RWPE1 (cell line): ENCODE measurements around the gene IRAK3.

Experiments
- CTCF ChIA-PET: fragments of 350-600 bp; sonication (Branson Sonifier 250); formaldehyde crosslinking; extraction: SDS; loops from one replicate; lab custom pipeline; 2021; lab: Yijun Ruan, JAX
- POLR2A ChIA-PET: fragments of 400-600 bp; formaldehyde crosslinking; extraction: SDS; loops from one replicate; lab custom pipeline; 2020; ENCODE audit warnings: antibody characterized with exemption; ENCODE audit not compliant: low non-redundant PET; lab: Yijun Ruan, JAX
- DNase-seq: peaks from one replicate; pipeline ENCODE4 v3.0.0; 2012; ENCODE audit warnings: low spot score
- H3K27ac ChIP-seq: fragments of 450-650 bp; 2 replicates; pipeline ENCODE4 v1.5.1; 2017
- CTCF ChIP-seq: fragments of 450-650 bp; conservative IDR thresholded peaks from 2 replicates; pipeline ENCODE4 v1.5.1; 2017; ENCODE audit warnings: low read depth, mild to moderate bottlenecking

IRAK3 gene

DNA sequence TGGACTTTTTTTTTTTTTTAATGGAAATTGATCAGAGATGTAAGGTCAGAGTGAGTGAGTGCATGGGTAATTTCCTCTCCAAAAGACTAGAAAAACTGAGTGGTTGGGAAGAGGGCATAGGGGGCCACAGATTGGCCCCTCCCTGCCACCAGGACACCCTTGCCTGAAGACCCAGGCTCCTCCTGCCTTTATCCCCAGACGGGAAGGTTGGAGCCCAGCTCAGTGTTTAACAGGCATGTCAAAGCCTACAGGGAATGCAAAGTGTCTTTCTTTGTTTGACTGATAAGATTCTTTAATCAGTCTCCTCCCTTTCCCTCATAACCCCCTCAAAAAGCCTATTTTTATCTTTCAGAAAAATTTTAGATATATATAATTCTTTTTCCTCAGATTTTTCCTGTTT, 50.3 kb downstream of the IRAK3 start:
- CTCF ChIA-PET, result no interaction called here

GRCh38 chr12:66240096-66240820, 51.2 kb downstream of the IRAK3 start:
- no peak overlapping the region for H3K27ac ChIP-seq
- ChIA-PET CTCF (no interaction called here), POLR2A (no interaction called here)
- no peak for DNase-seq
- no peak for TF ChIP-seq CTCF

More for the DNA sequence above, 50.3 kb downstream of the IRAK3 start:
- no peak overlapping the region for H3K27ac ChIP-seq
- TF ChIP-seq CTCF, result no peak
- POLR2A ChIA-PET, result no interaction called here
- no peak for DNase-seq

GRCh38 chr12:66241061-66242043, 52.3 kb downstream of the IRAK3 start:
- H3K27ac ChIP-seq, result no peak overlapping the region
- peak; percentile 39 for DNase-seq
- CTCF ChIA-PET, result no interaction called here
- POLR2A ChIA-PET, result no interaction called here
- no peak for TF ChIP-seq CTCF

DNA sequence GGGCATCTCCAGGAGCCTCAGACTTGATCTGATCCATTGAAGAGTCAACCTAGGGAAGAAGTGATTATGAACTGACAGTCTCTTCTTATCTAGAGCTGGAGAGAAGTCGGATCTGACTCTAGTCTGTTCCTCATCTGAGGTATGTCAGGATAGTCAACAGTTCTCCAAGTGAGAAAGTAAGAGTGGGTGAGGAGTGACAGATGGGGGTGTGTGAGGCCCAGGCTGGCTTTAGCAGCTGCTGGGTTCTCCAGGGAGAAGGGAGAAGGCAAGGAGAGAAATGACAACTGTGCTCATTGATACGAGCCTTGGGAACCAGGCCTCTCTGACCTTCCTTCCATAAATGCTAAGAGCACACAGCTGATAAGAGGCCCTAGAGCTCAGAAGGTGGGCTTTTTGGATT, 53.3 kb downstream of the IRAK3 start:
- DNase-seq, result no peak
- TF ChIP-seq CTCF, result no peak
- ChIA-PET POLR2A (no interaction called here), CTCF (no interaction called here)
- H3K27ac ChIP-seq, result no peak overlapping the region

DNA sequence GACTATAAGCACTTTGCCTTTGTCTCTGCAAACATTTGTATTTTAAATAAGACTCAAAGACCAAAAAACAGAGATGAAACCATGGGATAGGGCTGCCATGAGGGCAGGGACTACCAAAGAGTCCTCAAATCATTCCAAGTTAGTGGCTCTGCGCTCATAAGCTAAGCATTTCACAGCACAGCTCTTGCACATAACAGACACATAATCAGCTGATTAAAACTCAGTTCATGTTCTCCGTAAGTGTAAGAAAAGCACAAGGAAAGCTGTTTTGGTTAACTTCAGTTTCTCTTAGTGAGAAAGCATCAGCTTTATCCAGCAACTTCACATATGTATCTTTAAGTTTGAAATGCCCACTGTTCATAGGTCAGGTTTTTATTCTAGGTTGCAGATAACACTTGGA, 54.9 kb downstream of the IRAK3 start:
- ChIA-PET POLR2A (no interaction called here), CTCF (no interaction called here)
- TF ChIP-seq CTCF, result no peak
- no peak for DNase-seq
- no peak overlapping the region for H3K27ac ChIP-seq

DNA sequence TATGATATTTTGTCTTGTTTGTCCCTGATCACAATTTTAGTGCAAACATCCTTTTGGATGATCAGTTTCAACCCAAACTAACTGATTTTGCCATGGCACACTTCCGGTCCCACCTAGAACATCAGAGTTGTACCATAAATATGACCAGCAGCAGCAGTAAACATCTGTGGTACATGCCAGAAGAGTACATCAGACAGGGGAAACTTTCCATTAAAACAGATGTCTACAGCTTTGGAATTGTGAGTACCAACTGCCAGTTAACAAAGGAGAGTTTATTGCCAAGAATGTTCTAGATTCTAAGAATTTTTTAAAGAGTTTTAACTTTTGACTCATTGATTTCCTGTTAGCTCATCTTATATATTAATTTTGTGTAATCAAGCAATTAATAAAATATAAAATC, 55.4 kb downstream of the IRAK3 start:
- H3K27ac ChIP-seq, result no peak overlapping the region
- ChIA-PET CTCF (interaction anchor here (0.5 kb wide), 1 partner anchor 64 kb away, joined by 3 read pairs; no protein-coding TSS in a partner anchor), POLR2A (no interaction called here)
- TF ChIP-seq CTCF, result no peak
- DNase-seq, result no peak
